GM06990 (cell line): ENCODE measurements around the gene MIEF1.

ENCODE experiments used
- DNase-seq: peaks from one replicate; pipeline ENCODE4 v3.0.0-alpha.2; 2011; ENCODE audit not compliant: insufficient read length; ENCODE audit errors: extremely low read depth
- H3K27me3 ChIP-seq: replicated peaks from 2 replicates; pipeline ENCODE4 v1.6.0; 2011; ENCODE audit warnings: low read length; ENCODE audit not compliant: control insufficient read depth, insufficient read depth
- H3K36me3 ChIP-seq: 2 replicates; pipeline ENCODE4 v1.5.1; 2011; ENCODE audit warnings: low read length; ENCODE audit not compliant: control insufficient read depth, insufficient read depth
- H3K4me3 ChIP-seq: replicated peaks from 2 replicates; pipeline ENCODE4 v1.5.1; 2011; ENCODE audit warnings: low read depth, mild to moderate bottlenecking, control low read depth, low read length
- CTCF ChIP-seq: IDR thresholded peaks from 2 replicates; pipeline ENCODE4 v1.5.1; 2011; ENCODE audit warnings: low read length, control low read depth, mild to moderate bottlenecking, inconsistent platforms; ENCODE audit not compliant: insufficient read depth, poor library complexity, severe bottlenecking

The MIEF1 gene

GRCh38 chr22:39477542-39477941 lies 24.5 kb upstream of the MIEF1 start:
- peaks cover 40% of the 10 kb centered on the region for H3K36me3 ChIP-seq
- H3K27me3 ChIP-seq = no peaks in the 10 kb centered on the region
- no peak overlapping the region for H3K4me3 ChIP-seq
- TF ChIP-seq CTCF = no peak
- no peak for DNase-seq

GRCh38 chr22:39478441-39478850 lies 23.6 kb upstream of the MIEF1 start:
- DNase-seq = no peak
- TF ChIP-seq CTCF = no peak
- Histone ChIP-seq H3K27me3 (no peaks in the 10 kb centered on the region), H3K4me3 (no peak overlapping the region), H3K36me3 (peaks cover 40% of the 10 kb centered on the region)

- no peaks in the 10 kb centered on the region for H3K27me3 ChIP-seq
- no peak overlapping the region for H3K4me3 ChIP-seq
- peaks cover 37% of the 10 kb centered on the region for H3K36me3 ChIP-seq
- no peak for TF ChIP-seq CTCF
- no peak for DNase-seq
Observed at GRCh38 chr22:39479254-39479653, 22.8 kb upstream of the MIEF1 start.

GRCh38 chr22:39480557-39480956 lies 21.5 kb upstream of the MIEF1 start:
- no peak overlapping the region for H3K4me3 ChIP-seq
- DNase-seq = no peak
- TF ChIP-seq CTCF = no peak
- H3K36me3 ChIP-seq = peaks cover 33% of the 10 kb centered on the region
- no peaks in the 10 kb centered on the region for H3K27me3 ChIP-seq

GRCh38 chr22:39481054-39481453 lies 21.0 kb upstream of the MIEF1 start:
- no peak overlapping the region for H3K4me3 ChIP-seq
- H3K36me3 ChIP-seq = peaks cover 33% of the 10 kb centered on the region
- no peak for TF ChIP-seq CTCF
- DNase-seq = no peak
- H3K27me3 ChIP-seq = no peaks in the 10 kb centered on the region

GRCh38 chr22:39481595-39481994 lies 20.5 kb upstream of the MIEF1 start:
- no peaks in the 10 kb centered on the region for H3K27me3 ChIP-seq
- no peak overlapping the region for H3K4me3 ChIP-seq
- DNase-seq = no peak
- no peak for TF ChIP-seq CTCF
- peaks cover 28% of the 10 kb centered on the region for H3K36me3 ChIP-seq
